Peyer's patch (tissue), 4 donors: ENCODE results near the gene GIPC2.

Experiments used
- POLR2A ChIP-seq, 2 donors: fragments of 450-650 bp; IDR thresholded peaks; one replicate each; pipeline ENCODE4 v1.5.1; 2017; ENCODE audit warnings: antibody characterized with exemption in 2 of 2, mild to moderate bottlenecking in 2 of 2, moderate library complexity in 2 of 2
- TF ChIP-seq, protein P1 (sequence below), 6 experiments: fragments of 450-650 bp in 4 of 6; fragments of 200-600 bp in 2 of 6; sonication (generic) in 1 of 6; IDR thresholded peaks; one replicate each; pipeline ENCODE4 v1.5.1; 2017 to 2019; ENCODE audit warnings: antibody characterized with exemption in 6 of 6, mild to moderate bottlenecking in 3 of 6, moderate library complexity in 1 of 6

GRCh38 chr1:78146205-78146771 lies 100.5 kb downstream of the GIPC2 start:
- no peak for TF ChIP-seq POLR2A (IDR thresholded peaks at IDR 0.05)
- TF ChIP-seq, protein P1, sequence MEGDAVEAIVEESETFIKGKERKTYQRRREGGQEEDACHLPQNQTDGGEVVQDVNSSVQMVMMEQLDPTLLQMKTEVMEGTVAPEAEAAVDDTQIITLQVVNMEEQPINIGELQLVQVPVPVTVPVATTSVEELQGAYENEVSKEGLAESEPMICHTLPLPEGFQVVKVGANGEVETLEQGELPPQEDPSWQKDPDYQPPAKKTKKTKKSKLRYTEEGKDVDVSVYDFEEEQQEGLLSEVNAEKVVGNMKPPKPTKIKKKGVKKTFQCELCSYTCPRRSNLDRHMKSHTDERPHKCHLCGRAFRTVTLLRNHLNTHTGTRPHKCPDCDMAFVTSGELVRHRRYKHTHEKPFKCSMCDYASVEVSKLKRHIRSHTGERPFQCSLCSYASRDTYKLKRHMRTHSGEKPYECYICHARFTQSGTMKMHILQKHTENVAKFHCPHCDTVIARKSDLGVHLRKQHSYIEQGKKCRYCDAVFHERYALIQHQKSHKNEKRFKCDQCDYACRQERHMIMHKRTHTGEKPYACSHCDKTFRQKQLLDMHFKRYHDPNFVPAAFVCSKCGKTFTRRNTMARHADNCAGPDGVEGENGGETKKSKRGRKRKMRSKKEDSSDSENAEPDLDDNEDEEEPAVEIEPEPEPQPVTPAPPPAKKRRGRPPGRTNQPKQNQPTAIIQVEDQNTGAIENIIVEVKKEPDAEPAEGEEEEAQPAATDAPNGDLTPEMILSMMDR (IDR thresholded peaks at IDR 0.05): no peak
